SK-N-MC (cell line): Measurements from ENCODE around the gene PRELP.
"Not testable (repeated sequence)": the region's sequence is repeated elsewhere in the genome, so short reads cannot be mapped to it uniquely, and the experiment has no call there.

Source experiments
- EZH2 ChIP-seq: fragments of 200-600 bp; sonication (generic); IDR thresholded peaks from one replicate; pipeline ENCODE4 v1.6.1; 2017; ENCODE audit warnings: antibody characterized with exemption
- POLR2AphosphoS5 ChIP-seq: IDR thresholded peaks from 2 replicates; pipeline ENCODE4 v1.6.1; 2012; ENCODE audit warnings: mild to moderate bottlenecking, low read depth, low read length, borderline replicate concordance

GRCh38 chr1:203518139-203518538 lies 42.5 kb downstream of the PRELP start:
- not testable (repeated sequence) for TF ChIP-seq POLR2AphosphoS5, EZH2
